ENCODE data around the gene PTPN3.

PTPN3 gene

DNA sequence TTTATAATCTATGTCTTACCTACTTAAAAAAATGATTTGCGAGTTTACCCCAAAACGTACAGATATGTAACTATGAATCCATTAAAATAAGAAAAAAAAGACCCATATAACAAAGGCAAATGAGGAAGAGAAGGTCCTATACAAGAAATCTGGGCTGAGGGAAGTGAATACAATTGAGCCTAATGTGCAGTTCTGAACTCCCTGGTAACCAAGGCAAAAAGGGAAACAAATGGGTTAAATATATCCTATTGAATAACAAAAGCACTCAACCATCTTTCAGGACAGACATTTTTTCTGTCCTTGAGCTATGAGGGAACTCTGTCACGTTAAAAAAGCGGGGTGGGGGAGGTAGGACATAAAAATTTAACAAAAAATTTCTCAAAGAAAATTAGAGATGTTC lies 78.6 kb downstream of the PTPN3 start:
- DNase-seq = no peak

DNA sequence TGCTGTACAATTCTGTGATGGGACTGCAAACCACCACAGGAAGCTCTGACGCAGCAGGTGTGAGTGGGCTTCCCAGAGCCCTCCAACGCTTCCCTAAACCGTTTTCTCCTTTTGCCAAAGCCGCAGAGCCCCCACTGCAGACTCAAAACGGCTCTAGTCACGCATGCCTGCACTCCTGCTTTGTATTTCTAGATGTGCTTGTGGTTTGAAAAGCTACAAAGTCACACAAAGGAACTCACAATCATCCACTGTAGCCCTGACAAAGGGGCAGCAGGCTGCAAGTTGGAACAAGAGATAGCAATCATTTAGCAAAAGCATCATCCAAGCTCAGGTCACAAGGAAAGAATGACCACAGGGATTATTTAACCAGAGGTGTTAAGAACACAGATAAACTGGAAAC lies 79.3 kb downstream of the PTPN3 start:
- DNase-seq = no peak

DNA sequence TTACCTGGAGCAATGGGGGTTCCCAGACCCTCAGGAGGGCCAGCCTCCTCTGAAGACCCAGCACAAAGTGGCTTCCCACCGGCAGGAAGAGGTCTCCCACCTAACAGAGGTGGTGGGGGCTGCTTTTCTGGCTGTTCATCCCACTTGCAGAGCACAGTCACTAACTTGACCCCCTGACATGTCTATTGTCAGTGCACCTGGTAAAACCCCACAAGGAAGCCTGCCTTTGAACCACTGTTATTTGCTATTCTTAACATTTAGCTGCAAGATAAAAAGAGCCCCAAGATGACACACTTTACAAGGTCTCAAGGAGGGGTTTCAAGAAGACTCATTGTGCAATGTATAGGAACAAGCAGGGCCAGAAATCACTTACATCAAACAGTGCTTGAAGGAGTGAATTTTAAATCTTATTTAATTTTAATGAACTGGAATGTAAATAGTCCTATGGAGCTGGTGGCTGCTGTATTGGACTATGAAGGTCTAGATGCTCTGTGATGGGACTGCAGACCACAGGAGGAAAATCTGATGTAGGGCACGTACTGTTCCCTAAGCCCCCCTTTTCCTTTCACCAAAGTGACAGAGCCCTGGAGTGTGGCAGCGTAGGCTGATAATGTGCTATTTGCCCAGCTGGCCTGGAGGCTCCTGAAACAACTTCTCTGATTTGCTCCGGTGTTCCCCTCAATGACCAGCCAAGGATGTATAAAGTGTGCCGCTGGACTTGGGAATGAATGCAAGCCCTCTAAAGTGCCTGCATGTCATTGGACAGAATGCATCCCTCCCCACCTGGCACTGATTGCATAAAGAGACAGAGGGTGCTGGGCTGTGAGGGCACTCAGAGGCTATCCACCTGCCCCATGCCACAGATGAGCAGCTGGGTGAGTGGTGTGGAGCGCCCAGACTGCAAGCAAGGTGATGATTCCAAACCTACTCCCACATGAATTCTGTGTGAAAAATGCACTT lies 80.2 kb downstream of the PTPN3 start:
- DNase-seq = no peak

DNA sequence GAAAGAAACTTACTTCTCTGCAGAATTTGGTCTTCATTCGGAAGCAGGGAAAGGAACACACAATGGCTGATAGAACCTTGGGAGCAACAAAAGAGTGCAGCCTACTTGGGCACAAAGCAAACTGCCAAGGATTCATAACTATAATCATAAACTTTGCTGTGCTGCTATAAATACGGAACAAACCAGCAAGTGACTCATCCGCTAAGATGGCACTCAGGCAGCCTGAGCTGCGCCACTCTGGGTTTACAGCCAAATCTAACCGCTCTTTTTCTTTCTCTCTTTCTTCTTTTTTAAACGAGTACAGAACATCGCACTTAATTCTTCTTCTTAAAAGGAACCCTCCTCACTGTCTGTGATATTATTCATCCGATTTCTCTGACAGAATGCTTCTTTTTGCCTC lies 81.1 kb downstream of the PTPN3 start:
- no peak for DNase-seq

DNA sequence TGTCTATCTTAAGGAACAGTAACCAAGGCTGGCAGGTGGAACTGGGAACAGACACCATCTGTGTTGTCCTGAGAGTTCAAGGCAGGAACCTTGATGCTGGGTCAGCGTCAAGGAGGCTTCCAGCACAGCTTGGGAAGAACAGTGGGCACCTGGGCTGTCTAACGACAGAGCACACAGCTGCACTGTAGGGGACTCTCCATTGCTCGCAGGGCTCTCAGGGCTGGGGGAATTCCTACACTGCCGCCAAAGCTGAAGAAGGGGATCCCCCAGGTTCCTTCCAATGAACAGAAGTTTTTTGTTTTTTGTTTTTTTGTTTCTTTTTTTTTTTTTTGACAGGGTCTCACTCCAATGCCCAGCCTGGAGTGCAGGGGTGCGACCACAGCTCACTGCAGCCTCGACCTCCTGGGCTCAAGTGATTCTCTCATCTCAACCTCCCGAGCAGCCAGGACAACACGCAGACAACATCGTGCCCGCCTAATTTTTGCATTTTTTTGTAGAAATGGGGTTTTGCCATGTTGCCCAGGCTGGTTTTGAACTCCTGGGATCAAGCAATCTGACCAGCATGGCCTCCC lies 81.9 kb downstream of the PTPN3 start:
- no peak for DNase-seq

DNA sequence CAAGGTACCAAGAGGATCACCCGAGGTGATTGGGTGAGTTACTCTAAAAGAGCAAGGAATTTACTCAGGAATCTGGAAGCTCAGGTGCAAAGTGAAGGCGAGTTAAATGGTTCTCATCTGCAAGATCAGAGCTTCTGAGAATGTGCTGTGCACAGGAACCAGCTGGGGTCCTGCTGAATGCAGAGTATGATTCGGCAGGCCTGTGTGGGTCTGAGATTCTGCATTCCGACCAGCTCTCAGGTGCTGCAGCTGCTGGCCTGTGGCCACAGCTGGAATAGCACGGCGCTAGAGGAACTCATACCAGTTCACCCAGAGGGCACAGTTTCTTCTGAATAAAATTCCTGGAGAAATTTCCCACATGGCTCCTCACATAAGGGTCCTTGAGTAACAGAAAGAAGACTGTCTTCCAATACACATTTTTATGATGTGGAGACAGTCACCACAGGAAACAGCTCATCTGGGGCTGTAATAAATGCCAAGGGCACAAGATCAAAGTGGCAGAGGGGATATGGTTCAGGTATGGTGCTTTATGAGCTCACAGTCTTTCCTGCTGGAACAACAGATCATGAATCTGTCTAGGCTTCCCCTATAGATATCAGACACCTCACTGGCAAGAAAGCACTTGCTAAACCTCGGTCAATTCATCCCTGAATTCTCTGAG lies 83.9 kb downstream of the PTPN3 start:
- DNase-seq = no peak

DNA sequence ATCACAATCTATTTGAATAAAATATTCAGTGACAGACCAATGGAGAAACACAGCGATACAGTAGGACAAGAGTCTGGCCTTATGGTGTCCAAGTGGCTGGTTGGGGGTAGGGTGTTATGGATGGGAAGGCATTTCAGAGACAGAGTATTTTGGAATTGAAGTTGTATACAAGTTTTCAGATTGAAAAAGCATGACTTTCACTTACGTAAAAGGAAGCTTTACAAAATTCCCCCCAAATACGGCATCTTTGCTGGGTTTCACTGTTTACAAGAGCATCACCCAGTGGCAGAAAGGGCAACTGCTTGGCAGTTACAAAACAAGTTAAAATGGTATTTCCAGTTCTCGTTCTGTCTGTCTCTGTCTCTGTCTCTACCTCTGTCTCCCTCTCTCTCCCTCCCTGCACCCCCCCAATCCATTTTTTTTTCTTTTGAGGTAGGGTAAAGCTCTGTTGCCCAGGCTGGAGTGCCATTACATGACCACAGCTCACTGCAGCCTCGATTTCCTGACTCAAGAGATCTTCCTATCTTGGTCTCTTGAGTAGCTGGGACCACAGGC lies 86.2 kb downstream of the PTPN3 start:
- no peak for DNase-seq

DNA sequence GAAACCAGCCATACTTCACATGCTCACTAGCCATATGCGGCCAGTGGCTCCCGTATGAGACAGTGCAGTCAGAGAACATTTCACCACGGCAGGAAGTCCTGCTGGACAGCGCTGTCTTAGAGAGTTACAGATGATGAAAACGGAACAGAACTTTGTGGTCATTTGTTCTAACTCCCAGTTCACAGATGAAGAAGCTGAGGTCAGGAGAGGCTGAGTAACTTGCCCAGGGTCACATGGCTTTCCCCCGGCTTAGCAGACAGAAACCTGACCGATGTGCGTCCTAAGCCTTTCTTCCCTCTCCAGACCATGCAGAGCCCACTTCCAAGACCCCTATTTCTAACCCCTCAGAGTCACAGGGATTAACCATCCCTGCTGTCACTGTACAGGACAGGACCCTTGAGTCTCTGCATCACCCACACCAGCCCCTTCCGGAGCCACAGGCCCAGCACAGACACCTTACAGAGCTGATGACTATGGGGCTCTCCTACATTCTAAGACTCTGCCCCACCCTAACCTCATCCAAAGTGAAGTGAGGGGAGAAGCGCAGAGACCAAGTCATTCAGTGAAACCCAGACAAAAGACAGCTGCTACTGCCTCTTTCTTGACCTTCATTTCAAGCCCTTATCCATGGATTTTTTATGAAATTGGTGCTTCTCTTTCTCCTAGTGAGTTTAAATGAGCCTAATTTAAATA lies 86.9 kb downstream of the PTPN3 start:
- DNase-seq = no peak

DNA sequence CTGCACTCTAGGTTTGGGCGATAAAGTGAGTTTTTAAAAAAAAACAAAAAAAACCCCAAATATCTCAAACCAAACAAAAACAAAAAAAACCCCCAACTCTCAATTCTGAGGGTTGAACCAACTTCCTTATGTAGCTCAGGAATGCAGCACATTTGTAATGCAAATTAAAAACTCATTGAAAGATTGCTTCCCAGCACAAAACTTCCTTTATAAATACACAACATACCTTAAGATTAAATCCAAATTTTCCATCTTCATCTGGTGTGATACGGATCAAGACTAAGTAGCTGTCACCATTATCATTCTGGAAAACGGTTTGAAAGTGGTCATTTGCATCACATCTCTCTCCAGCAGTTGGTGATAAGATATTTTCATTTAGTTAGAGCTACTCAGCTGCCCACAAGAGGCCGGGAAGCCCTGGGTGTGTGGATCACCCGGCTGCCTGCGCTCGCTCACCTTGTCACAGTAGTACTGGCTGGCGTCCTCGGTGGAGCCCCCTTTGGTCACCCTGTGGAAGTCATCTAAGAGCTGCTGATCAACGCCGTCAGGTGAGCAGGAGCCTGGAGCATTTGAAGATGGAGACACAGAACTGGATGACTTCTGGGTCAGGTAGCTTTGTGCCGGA lies 88.2 kb downstream of the PTPN3 start:
- DNase-seq = no peak

DNA sequence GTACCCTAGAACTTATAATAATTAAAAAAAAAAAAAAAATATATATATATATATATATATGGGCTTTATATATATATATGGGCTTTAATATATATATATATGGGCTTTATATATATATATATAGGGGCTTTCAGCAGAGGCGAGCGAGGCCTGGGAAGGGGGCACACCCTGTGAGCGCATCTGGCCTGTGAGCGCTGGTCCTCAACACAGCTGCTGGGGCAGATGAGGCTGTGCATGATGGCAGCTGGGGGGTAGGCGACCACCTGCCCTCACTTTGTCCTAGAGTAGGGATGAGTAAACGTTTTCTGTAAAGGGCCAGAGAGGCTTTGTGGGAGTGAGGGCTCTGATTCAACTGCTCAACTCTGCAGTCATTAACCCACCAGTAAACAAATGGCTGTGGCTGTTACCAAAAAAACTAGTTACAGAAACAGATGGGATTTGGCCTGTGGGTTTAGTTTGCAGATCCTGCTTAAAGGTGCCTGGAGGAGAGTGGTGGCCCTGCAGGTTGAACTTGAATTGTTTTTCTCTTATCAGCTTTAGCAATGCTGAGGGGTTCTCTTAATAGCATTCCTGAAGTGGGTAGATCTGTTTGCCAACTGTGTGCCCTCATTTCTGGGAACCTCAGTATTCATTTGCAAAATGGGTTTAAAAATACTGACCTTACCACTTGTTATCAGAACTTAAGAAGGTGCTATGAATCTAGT lies 89.2 kb downstream of the PTPN3 start:
- no peak for DNase-seq

DNA sequence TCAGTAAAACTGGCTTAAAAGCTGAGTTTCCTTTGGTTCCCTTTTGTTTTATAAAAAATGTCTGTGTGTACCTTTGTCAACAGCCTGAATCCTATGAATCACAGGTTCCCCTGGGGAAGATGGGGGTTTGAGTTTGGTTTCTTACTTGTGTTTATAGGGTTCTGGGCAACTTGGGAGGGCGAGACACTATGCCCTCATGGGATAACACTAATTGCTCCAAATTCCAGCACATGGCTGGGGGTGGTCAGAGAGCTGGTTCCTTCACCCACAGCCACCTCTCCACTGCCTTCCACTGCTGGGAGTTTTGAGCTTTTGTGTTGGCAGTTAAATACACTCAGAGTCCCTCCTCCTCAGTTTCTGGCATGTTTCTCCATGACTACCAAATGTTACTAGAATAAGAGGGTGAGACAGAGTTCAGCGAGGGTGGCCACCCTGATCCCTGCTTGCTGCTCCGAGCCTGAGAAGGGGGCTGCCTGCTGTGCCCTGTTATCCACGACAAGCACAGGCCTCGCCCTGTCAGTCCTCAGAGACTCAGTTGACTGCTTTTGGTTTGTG lies 94.3 kb downstream of the PTPN3 start:
- DNase-seq = no peak

DNA sequence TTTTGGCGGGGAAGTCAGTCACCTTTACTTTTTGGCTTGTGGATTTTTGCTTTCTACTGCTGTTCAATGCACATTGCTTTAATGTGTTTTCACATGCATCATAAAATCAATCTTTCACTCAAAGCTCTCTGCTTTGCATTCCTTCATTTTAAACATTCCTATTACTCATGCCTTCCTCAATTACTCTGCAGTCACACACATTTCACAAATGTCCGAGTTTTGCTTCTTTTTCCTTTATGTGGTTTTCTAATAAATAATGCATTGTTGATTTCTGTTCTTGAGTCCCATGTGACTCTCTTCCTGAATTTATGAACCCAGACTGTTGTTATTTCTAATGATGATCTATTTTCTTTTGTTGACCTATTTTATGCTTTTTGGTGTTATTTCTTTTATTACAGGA lies 95.0 kb downstream of the PTPN3 start:
- no peak for DNase-seq

DNA sequence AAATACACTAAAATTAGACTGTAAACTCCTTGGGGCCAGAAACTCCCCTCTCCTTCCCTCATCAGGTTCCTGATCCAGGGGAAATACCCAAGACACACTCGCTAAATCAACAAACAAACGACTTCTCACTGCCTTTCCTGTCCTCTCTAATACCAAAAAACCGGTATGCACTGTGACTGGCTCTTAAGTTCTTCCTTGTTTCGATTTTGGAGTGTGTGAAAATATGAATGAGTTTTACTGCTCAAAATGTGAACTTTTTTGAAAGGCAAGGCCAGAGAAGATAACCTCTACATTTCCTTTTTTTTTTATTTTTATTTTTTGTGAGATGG lies 96.2 kb downstream of the PTPN3 start:
- DNase-seq = no peak

DNA sequence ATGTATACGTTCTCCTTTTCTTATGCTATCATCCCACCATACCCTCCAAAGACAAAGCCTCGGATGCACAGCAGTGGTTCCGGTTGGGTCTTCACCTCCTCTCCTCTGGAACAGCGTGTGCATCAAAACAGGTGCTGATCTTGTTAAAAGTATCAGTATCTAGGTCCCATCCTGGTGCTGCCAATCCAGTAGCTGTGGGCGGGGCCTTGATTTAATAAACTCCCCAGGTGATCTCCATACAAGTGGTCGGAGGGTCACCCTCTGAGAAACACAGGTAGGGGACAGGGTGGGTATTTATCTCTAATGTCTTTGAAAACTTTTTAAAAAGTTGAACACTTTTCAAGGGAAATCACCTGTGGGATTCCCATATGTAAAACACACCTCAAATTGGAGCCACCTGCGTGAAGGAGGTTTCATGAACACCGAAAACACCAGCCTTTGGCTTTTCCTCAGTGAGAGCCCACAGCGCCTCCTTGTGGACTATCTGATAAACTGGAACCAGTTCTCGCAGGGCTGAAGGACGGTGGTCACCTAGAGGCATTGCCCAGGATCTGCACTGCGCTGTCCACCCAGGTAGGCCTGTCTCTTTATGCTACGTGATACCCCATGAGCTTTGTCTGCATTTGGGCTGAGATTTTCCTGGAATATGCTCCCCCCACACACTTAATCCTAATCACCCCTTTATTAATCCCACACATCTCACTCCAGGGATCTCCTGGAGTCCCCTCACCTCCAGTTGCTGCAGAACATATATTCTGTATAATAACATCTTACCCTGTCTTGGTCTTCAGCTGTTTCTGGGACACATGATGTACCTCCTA lies 96.7 kb downstream of the PTPN3 start:
- peak; percentile 44 for DNase-seq

DNA sequence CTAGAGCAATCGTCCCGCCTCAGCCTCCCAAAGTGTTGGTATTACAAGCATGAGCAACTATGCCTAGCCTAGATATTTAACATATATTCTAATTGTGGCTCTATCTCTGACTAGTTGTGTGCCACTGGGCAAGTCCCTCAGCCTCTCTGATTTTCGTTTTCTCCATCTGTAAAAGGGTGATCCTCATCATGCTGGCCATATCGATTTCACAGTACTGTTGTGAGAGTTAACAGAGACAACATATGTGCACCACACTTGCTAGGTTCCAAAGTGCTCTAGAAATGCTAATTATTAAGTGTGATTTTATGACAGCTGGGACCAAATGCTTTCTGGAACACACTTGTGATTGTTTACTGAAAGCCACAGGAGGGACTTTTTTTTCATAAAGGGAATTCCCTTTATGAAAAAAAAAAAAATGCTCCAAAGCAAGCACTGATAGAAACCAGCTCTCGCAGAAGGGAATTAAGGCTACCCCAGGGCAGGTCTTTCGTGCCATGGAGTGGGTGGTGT lies 98.8 kb downstream of the PTPN3 start:
- DNase-seq = no peak

DNA sequence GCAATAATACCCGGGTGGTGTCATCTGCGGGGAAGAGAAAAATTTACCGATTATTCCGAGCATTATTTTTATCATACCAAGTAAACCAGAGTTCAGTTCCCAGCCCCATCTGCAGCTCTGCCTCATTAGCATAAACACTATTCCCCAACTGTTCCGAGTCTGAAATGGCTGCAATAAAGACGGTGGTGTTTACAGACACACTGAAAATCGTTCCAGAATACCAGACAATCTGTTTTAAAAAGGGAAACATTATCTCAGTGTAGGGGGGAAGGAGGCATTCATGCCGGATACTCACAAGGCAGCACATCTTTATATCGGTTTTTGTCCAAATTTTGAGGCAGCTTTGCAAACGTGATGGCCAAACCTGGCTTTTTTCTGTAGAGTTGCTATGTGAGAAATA lies 106.9 kb downstream of the PTPN3 start:
- DNase-seq = no peak

DNA sequence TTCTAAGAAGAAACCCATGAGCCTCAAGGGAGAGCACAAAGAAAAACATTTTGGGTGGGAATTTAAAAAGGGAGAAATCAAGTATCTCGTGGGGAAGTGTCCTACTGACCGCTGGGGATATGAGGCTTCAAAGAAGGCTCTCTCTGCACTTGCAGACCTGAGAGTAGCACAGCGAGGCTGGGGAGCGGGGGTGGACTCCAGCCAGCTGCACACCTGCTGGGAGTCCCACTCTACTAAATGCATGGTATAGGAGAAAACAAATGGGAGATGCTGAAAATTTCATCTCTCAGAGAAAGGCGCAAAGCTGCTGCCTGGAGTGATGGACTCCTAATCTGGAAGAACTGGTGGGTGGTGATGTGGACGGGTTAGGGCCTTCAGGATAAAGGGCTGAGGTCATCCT lies 110.3 kb downstream of the PTPN3 start:
- no peak for DNase-seq

DNA sequence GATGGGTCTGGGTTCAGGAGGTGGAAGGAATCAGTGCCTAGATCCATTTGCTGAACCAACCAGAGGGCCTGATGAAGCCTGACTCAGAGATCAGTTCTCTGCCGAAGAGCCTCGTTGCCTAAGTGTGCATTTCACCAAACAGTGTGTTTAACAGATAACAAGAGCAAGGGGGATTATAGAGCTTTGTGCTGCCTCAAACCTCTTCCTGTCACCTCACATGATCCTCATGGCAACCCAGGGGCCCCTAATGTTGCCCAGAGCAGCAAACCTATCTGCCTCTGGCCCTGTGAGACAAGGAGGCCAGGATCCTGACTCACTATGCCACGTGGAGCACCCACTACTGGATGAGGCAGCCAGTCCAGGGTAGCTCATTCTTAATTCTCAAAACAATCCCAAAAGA lies 110.9 kb downstream of the PTPN3 start:
- DNase-seq = no peak

DNA sequence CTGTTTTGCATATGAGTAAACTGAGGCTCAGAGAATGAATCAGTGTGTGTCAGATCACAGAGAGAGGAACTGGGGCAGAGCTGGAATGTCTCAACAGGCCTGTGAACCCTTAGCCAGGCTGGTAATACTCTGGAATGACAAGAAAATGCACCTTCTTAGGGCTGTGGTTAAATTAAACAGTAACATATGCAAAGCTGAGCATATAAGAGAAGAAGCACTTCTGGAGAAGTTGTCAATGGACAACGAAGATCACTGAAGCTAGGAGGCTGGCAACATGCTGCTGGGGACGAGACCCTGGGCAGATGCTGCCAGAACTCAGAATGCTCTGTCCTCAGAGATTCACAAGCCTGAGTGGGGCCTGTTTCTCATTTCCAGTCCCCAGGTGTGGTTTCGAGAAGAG lies 112.6 kb downstream of the PTPN3 start:
- DNase-seq = no peak

DNA sequence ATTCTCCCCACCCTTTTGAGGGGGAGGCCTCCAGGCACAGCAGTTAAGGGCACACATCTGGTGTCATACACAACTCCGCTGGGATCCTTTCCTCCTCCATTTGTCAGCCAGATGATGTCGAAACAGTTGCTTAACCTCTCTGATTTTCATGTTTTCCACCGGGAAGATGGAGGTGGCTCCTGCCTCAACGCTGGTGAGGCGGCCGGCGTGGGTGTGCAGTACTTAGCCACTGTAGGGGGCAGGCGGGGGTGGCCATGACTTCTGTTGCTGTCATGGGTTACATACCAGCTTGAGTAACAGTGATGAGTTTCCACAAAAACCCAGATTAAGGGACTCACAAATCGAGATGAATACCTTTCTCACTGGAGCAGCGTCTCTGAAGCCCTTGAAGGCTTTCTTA lies 114.2 kb downstream of the PTPN3 start:
- DNase-seq = no peak

DNA sequence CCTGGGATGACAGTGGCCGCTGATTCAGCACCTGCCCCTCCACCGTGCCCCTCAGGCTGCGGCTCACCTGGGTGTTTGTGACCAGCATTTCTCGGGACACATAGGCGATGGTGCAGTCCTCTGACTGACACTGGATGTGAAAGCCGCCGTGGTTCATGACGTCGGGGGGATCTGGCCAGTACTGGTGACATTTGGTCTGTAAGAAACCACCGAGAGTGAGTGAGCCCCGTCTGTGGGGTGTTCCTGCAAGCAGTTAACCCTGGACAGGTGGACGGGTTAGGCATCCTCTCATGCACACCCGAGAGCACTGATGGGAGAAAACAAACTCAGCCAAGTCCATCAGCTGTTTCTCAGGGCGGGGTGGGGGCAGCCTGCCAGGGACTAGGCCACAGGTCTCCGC lies 114.8 kb downstream of the PTPN3 start:
- no peak for DNase-seq

Data from NCI-H1092 treated with DMSO at 0.1 percent for 48 hours (cell line).